Measurements from ENCODE around the gene MICB.
"Not testable (repeated sequence)": the region's sequence is repeated elsewhere in the genome, so short reads cannot be mapped to it uniquely, and the experiment has no call there.

The MICB gene

GRCh38 chr6:31476515-31477139, 21.3 kb upstream of the MICB start:
- DNase-seq: no peak

GRCh38 chr6:31477521-31477920, 20.4 kb upstream of the MICB start:
- no peak for DNase-seq

- no peak for DNase-seq
These were observed 19.6 kb upstream of the MICB start for GRCh38 chr6:31478186-31478950.

- no peak for DNase-seq
These were observed 18.6 kb upstream of the MICB start for GRCh38 chr6:31479151-31479932.

- DNase-seq: no peak
These were observed 17.9 kb upstream of the MICB start for GRCh38 chr6:31479933-31480535.

GRCh38 chr6:31480574-31480973, 17.4 kb upstream of the MICB start:
- DNase-seq: no peak

- DNase-seq: no peak
These were observed 14.6 kb upstream of the MICB start for GRCh38 chr6:31483392-31483791.

GRCh38 chr6:31485055-31485454, 12.9 kb upstream of the MICB start:
- DNase-seq: no peak

GRCh38 chr6:31486065-31486837, 11.7 kb upstream of the MICB start:
- DNase-seq: not testable (repeated sequence)

- not testable (repeated sequence) for DNase-seq
These were observed 10.3 kb upstream of the MICB start for GRCh38 chr6:31487674-31488073.

- no peak for DNase-seq
These were observed 8.9 kb upstream of the MICB start for GRCh38 chr6:31489086-31489485.

- no peak for DNase-seq
These were observed 7.7 kb upstream of the MICB start for GRCh38 chr6:31490115-31490873.

GRCh38 chr6:31493550-31493874, 4.4 kb upstream of the MICB start:
- not testable (repeated sequence) for DNase-seq

GRCh38 chr6:31493875-31494694, 3.9 kb upstream of the MICB start:
- DNase-seq: peak; percentile 52 to 83

- peak; percentile 39 to 67 for DNase-seq
These were observed 2.4 kb upstream of the MICB start for GRCh38 chr6:31495580-31495979.

GRCh38 chr6:31496826-31497225, 1.1 kb upstream of the MICB start:
- DNase-seq: not testable (repeated sequence)

- DNase-seq: no peak
These were observed 803 bp downstream of the MICB start for GRCh38 chr6:31498748-31499147.

- DNase-seq: not testable (repeated sequence)
These were observed 1.7 kb downstream of the MICB start for GRCh38 chr6:31499648-31500047.

GRCh38 chr6:31502586-31502985, 4.6 kb downstream of the MICB start:
- DNase-seq: no peak

GRCh38 chr6:31509036-31509435, 11.1 kb downstream of the MICB start:
- not testable (repeated sequence) for DNase-seq

GRCh38 chr6:31510007-31510406, 12.1 kb downstream of the MICB start:
- no peak for DNase-seq
